ENCODE measurements around the gene HTR3A.

Gene HTR3A

DNA sequence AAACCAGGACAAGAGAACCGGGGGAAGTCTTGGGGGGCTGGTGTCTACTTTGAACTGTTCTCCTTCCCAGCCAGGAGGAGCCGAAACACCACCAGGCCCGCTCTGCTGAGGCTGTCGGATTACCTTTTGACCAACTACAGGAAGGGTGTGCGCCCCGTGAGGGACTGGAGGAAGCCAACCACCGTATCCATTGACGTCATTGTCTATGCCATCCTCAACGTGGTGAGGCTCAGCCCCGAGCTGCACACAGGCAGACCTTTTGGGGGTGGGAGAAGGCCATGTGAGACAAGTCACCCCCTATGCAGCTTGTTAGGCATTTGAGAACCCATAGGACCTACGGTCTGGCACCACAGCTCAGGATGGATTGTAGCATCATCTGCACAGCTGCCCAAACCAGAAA is 2.8 kb downstream of the HTR3A start:
- H3K4me3 ChIP-seq (ENCODE audit: low read length): no peak overlapping the region
- TF ChIP-seq, protein P1, sequence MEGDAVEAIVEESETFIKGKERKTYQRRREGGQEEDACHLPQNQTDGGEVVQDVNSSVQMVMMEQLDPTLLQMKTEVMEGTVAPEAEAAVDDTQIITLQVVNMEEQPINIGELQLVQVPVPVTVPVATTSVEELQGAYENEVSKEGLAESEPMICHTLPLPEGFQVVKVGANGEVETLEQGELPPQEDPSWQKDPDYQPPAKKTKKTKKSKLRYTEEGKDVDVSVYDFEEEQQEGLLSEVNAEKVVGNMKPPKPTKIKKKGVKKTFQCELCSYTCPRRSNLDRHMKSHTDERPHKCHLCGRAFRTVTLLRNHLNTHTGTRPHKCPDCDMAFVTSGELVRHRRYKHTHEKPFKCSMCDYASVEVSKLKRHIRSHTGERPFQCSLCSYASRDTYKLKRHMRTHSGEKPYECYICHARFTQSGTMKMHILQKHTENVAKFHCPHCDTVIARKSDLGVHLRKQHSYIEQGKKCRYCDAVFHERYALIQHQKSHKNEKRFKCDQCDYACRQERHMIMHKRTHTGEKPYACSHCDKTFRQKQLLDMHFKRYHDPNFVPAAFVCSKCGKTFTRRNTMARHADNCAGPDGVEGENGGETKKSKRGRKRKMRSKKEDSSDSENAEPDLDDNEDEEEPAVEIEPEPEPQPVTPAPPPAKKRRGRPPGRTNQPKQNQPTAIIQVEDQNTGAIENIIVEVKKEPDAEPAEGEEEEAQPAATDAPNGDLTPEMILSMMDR (conservative IDR thresholded peaks at IDR 0.05; ENCODE audit: low read depth, low read length): no peak
- DNase-seq (ENCODE audit: low read depth): no peak

GRCh38 chr11:113979431-113979830 is 4.5 kb downstream of the HTR3A start:
- H3K4me3 ChIP-seq (ENCODE audit: low read length): no peak overlapping the region
- DNase-seq (ENCODE audit: low read depth): no peak
- TF ChIP-seq, protein P1 (conservative IDR thresholded peaks at IDR 0.05; ENCODE audit: low read depth, low read length): no peak

DNA sequence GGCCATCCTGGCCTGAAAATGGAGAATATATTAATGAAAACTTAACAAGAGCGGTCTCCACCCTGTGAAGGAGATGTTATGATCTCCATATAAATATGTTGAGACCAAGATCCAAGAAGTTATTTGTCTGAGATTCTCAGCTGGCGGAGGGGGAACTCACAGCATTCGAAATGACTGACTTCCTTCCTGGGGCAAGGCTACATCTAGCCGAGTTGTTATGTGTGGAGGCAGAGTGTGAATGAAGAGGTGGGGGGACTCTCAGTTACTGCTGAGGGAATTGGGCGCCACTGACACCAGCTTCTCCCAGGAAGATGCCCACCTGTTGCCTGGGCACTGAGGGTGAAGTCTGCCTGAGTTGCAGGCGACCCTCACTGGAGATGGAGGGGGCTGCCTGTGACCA is 5.9 kb downstream of the HTR3A start:
- TF ChIP-seq, protein P1 (conservative IDR thresholded peaks at IDR 0.05; ENCODE audit: low read depth, low read length): no peak
- H3K4me3 ChIP-seq (ENCODE audit: low read length): no peak overlapping the region
- DNase-seq (ENCODE audit: low read depth): no peak

DNA sequence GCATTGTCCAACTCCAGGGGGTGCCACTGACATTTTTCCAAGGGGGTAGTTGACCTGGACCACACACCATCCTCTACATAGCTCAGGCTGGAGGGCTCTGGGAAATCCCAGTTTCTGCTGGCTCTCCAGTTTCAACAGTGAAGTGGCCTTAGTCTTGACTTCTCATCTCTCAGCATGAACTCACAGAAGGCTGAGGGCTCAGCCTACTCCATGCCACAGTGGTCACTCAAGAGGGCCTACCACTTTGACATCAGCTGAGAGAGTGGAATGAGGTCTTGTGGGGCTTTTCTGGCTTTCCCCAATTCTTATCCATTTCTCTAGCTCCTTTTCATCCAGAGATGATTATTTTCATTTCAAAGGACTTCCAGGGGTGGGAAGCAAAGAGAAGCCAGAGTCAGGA is 7.4 kb downstream of the HTR3A start:
- no peak overlapping the region for H3K4me3 ChIP-seq (ENCODE audit: low read length)
- TF ChIP-seq, protein P1 (conservative IDR thresholded peaks at IDR 0.05; ENCODE audit: low read depth, low read length): no peak
- no peak for DNase-seq (ENCODE audit: low read depth)

- DNase-seq (ENCODE audit: low read depth): no peak
- TF ChIP-seq, protein P1 (conservative IDR thresholded peaks at IDR 0.05; ENCODE audit: low read depth, low read length): no peak
- H3K4me3 ChIP-seq (ENCODE audit: low read length): no peak overlapping the region
Observed at GRCh38 chr11:113984781-113985180, 9.9 kb downstream of the HTR3A start.

DNA sequence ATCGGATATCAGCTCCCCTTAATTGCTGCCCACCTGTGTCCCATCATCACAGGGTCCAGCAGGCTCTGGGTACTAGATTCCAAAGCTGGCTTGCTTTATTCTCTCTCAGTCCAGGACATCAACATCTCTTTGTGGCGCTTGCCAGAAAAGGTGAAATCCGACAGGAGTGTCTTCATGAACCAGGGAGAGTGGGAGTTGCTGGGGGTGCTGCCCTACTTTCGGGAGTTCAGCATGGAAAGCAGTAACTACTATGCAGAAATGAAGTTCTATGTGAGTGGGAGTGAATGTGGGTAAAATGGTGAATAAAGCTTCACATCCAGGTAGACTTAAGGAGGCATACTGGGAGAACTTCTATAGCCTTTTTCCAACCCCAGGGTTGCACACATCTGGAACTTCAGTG is 11.0 kb downstream of the HTR3A start:
- no peak for DNase-seq (ENCODE audit: low read depth)
- no peak overlapping the region for H3K4me3 ChIP-seq (ENCODE audit: low read length)
- TF ChIP-seq, protein P1 (conservative IDR thresholded peaks at IDR 0.05; ENCODE audit: low read depth, low read length): no peak

- TF ChIP-seq, protein P1 (conservative IDR thresholded peaks at IDR 0.05; ENCODE audit: low read depth, low read length): no peak
- no peak for DNase-seq (ENCODE audit: low read depth)
- no peak overlapping the region for H3K4me3 ChIP-seq (ENCODE audit: low read length)
Observed at GRCh38 chr11:113986351-113987140, 11.6 kb downstream of the HTR3A start.

Data from retinal pigment epithelial cell (primary cell).